Globus pallidus (tissue), 1 donor: ENCODE measurements around the gene OBSL1.

Experiments used
- DNase-seq: peaks from one replicate; pipeline ENCODE4 v3.0.0-alpha.2; 2015; ENCODE audit warnings: low spot score

The OBSL1 gene

GRCh38 chr2:219571311-219572236 lies at the start of gene OBSL1:
TSS of gene OBSL1 (minus strand) at chr2:219571539. CDS start at chr2:219571232, 307 bp downstream.
- DNase-seq, result no peak

- no peak for DNase-seq
These were observed 49.2 kb upstream of the OBSL1 start for GRCh38 chr2:219620546-219620945.

GRCh38 chr2:219619235-219619634 lies 47.9 kb upstream of the OBSL1 start:
- no peak for DNase-seq

- no peak for DNase-seq
These were observed 47.4 kb upstream of the OBSL1 start for GRCh38 chr2:219618733-219619122.

GRCh38 chr2:219616550-219616949 lies 45.2 kb upstream of the OBSL1 start:
- no peak for DNase-seq

- no peak for DNase-seq
These were observed 44.6 kb upstream of the OBSL1 start for GRCh38 chr2:219615894-219616293.

GRCh38 chr2:219615036-219615435 lies 43.7 kb upstream of the OBSL1 start:
- DNase-seq, result no peak

GRCh38 chr2:219614076-219614860 lies 42.9 kb upstream of the OBSL1 start:
- DNase-seq, result no peak

GRCh38 chr2:219613461-219614070 lies 42.2 kb upstream of the OBSL1 start:
- DNase-seq, result no peak

GRCh38 chr2:219612577-219613286 lies 41.4 kb upstream of the OBSL1 start:
- DNase-seq, result no peak

- DNase-seq, result no peak
These were observed 40.7 kb upstream of the OBSL1 start for GRCh38 chr2:219611866-219612576.

- DNase-seq, result no peak
These were observed 40.0 kb upstream of the OBSL1 start for GRCh38 chr2:219611306-219611705.

- DNase-seq, result no peak
These were observed 37.9 kb upstream of the OBSL1 start for GRCh38 chr2:219609149-219609750.

GRCh38 chr2:219608399-219608964 lies 37.1 kb upstream of the OBSL1 start:
- DNase-seq, result no peak

GRCh38 chr2:219607931-219608330 lies 36.6 kb upstream of the OBSL1 start:
- no peak for DNase-seq

GRCh38 chr2:219605607-219605954 lies 34.2 kb upstream of the OBSL1 start:
- DNase-seq, result no peak

GRCh38 chr2:219603771-219604170 lies 32.4 kb upstream of the OBSL1 start:
- DNase-seq, result peak; percentile 37

- DNase-seq, result no peak
These were observed 27.2 kb upstream of the OBSL1 start for GRCh38 chr2:219598308-219599078.

GRCh38 chr2:219597552-219598307 lies 26.4 kb upstream of the OBSL1 start, which contains the start of gene STK11IP:
TSS of gene STK11IP (plus strand) at chr2:219597857. CDS start at chr2:219598120, 263 bp downstream.
- peak; percentile 96 for DNase-seq
